Gastrocnemius medialis (tissue), 4 donors: Measurements from ENCODE around the gene SLC32A1. TPM values are rescaled to one million over a fixed set of nuclear protein-coding genes. Genes with fewer than 3 reads are reported as not detected.

Source experiments
- ATAC-seq, 2 donors: fragments of 150-250 bp; one replicate each; pipeline ENCODE4 v1.9.1; 2016
- DNase-seq, 2 donors: peaks; one replicate each; pipeline ENCODE4 v3.0.0-alpha.2; 2019
- H3K27ac ChIP-seq, 4 donors: fragments of 200-600 bp; sonication (generic); 1 replicate in 1 of 4; 2 replicates in 3 of 4; pipeline ENCODE4 v1.5.1; 2016 to 2018; ENCODE audit warnings: mild to moderate bottlenecking in 2 of 4, moderate library complexity in 1 of 4
- H3K27me3 ChIP-seq, 3 donors: fragments of 200-600 bp; sonication (generic) in 2 of 3; 1 replicate in 1 of 3; 2 replicates in 2 of 3; pipeline versions ENCODE4 v1.5.1 to v1.6.0; 2016 to 2019; ENCODE audit warnings: mild to moderate bottlenecking in 1 of 3, moderate library complexity in 1 of 3
- H3K36me3 ChIP-seq, 2 donors: fragments of 200-600 bp; sonication (generic) in 1 of 2; one replicate each; pipeline ENCODE4 v1.5.1; 2017 to 2018
- H3K4me1 ChIP-seq, 2 donors: fragments of 200-600 bp; sonication (generic) in 1 of 2; one replicate each; pipeline ENCODE4 v1.5.1; 2016 to 2017; ENCODE audit warnings: mild to moderate bottlenecking in 2 of 2
- H3K4me3 ChIP-seq, 4 donors: fragments of 200-600 bp; sonication (generic) in 3 of 4; 1 replicate in 1 of 4; 2 replicates in 3 of 4; pipeline ENCODE4 v1.5.1; 2016 to 2019; ENCODE audit warnings: mild to moderate bottlenecking in 2 of 4
- H3K9me3 ChIP-seq, 3 donors: fragments of 200-600 bp; sonication (generic) in 2 of 3; 1 replicate in 1 of 3; 2 replicates in 2 of 3; pipeline ENCODE4 v1.5.1; 2016 to 2019
- CTCF ChIP-seq, 5 experiments: fragments of 450-650 bp in 3 of 5; fragments of 200-600 bp in 2 of 5; sonication (generic) in 2 of 5; IDR thresholded peaks in 4 of 5; conservative IDR thresholded peaks in 1 of 5; 1 replicate in 4 of 5; 2 replicates in 1 of 5; pipeline ENCODE4 v1.5.1; 2016 to 2019; ENCODE audit warnings: antibody characterized with exemption in 5 of 5, mild to moderate bottlenecking in 3 of 5, moderate library complexity in 3 of 5
- POLR2A ChIP-seq, 2 donors: fragments of 450-650 bp; IDR thresholded peaks; one replicate each; pipeline ENCODE4 v1.6.1; 2017; ENCODE audit warnings: antibody characterized with exemption in 2 of 2, mild to moderate bottlenecking in 2 of 2, moderate library complexity in 2 of 2
- in situ Hi-C, 4 donors: fragments of 200-750 bp; cut with MboI; loops; one replicate each; pipeline versions ENCODE4 v1.15.0 to v1.8.0; 2017; ENCODE audit warnings: low sequenced_read_pairs in 4 of 4
- intact Hi-C: fragments of 100-400 bp; cut with DNase I; formaldehyde crosslinking; loops from one replicate; pipeline ENCODE4 v1.15.1; 2023; ENCODE audit warnings: low total_unique reads
- total RNA-seq, 4 donors: library from RNA; depleted of rRNA; stranded (reverse); fragments of >200 nt; gene quantifications; one replicate each; pipeline versions ENCODE4 v1.1.0 to v1.2.3, GENCODE V29; 2016

SLC32A1 gene
- total RNA-seq, 4 donors from 2014 or later = not detected

- in situ Hi-C loops (loop anchor here in 1 of 4 donors (10.0 kb wide), 1 partner anchor 107 kb away; no protein-coding TSS in a partner anchor), intact Hi-C loops (no loop called here)
- Histone ChIP-seq H3K27me3 (no peaks in the 10 kb centered on the region), H3K4me1 (peaks cover 4 to 11% of the 10 kb centered on the region in 2 donors), H3K36me3 (peaks cover 2 to 43% of the 10 kb centered on the region in 2 donors), H3K4me3 (no peak overlapping the region), H3K9me3 (no peaks in the 10 kb centered on the region), H3K27ac (no peak overlapping the region)
- no peak for TF ChIP-seq POLR2A (IDR thresholded peaks at IDR 0.05)
- no peak for TF ChIP-seq CTCF (IDR thresholded peaks at IDR 0.05 in 4 of 5, conservative IDR thresholded peaks at IDR 0.05 in 1 of 5)
- DNase-seq = no peak
- ATAC-seq = no peak
Measured at GRCh38 chr20:38752029-38752428, 27.7 kb downstream of the SLC32A1 start.

GRCh38 chr20:38754924-38755323, 30.6 kb downstream of the SLC32A1 start:
- TF ChIP-seq POLR2A (IDR thresholded peaks at IDR 0.05) (no peak), CTCF (IDR thresholded peaks at IDR 0.05 in 4 of 5, conservative IDR thresholded peaks at IDR 0.05 in 1 of 5) (no peak)
- no peak for DNase-seq
- no peak for ATAC-seq
- intact Hi-C loops (no loop called here), in situ Hi-C loops (loop anchor here in 1 of 4 donors (10.0 kb wide), 1 partner anchor 110 kb away; no protein-coding TSS in a partner anchor)
- no peak overlapping the region for H3K4me3 ChIP-seq
- no peaks in the 10 kb centered on the region for H3K27me3 ChIP-seq
- peaks cover 0 to 2% of the 10 kb centered on the region in 2 donors for H3K4me1 ChIP-seq
- H3K36me3 ChIP-seq = peaks cover 5 to 58% of the 10 kb centered on the region in 2 donors
- H3K27ac ChIP-seq = no peak overlapping the region
- H3K9me3 ChIP-seq = no peaks in the 10 kb centered on the region

GRCh38 chr20:38755324-38755910, 31.1 kb downstream of the SLC32A1 start:
- in situ Hi-C loops = loop anchor here in 1 of 4 donors (10.0 kb wide), 1 partner anchor 111 kb away; no protein-coding TSS in a partner anchor
- intact Hi-C loops = no loop called here
- TF ChIP-seq POLR2A (IDR thresholded peaks at IDR 0.05) (no peak), CTCF (IDR thresholded peaks at IDR 0.05 in 4 of 5, conservative IDR thresholded peaks at IDR 0.05 in 1 of 5) (no peak)
- DNase-seq (no peak), ATAC-seq (no peak)
- Histone ChIP-seq H3K36me3 (peaks cover 5 to 63% of the 10 kb centered on the region in 2 donors), H3K27me3 (no peaks in the 10 kb centered on the region), H3K9me3 (no peaks in the 10 kb centered on the region), H3K27ac (no peak overlapping the region), H3K4me3 (no peak overlapping the region), H3K4me1 (no peaks in the 10 kb centered on the region)

- Histone ChIP-seq H3K27me3 (no peaks in the 10 kb centered on the region), H3K27ac (peak overlapping the region in 3 of 4 donors; percentile 14 to 47 (median 25)), H3K4me3 (no peak overlapping the region), H3K4me1 (no peaks in the 10 kb centered on the region), H3K9me3 (no peaks in the 10 kb centered on the region), H3K36me3 (peaks cover 5 to 79% of the 10 kb centered on the region in 2 donors)
- ATAC-seq (no peak), DNase-seq (no peak)
- intact Hi-C loops = no loop called here
- in situ Hi-C loops = loop anchor here in 1 of 4 donors (10.0 kb wide), 1 partner anchor 112 kb away; no protein-coding TSS in a partner anchor
- no peak for TF ChIP-seq POLR2A (IDR thresholded peaks at IDR 0.05)
Measured at GRCh38 chr20:38757145-38757775, 33.0 kb downstream of the SLC32A1 start.

GRCh38 chr20:38759106-38759505, 34.8 kb downstream of the SLC32A1 start:
- TF ChIP-seq CTCF (IDR thresholded peaks at IDR 0.05 in 4 of 5, conservative IDR thresholded peaks at IDR 0.05 in 1 of 5) (no peak), POLR2A (IDR thresholded peaks at IDR 0.05) (no peak)
- no peak overlapping the region for H3K27ac ChIP-seq
- in situ Hi-C loops (loop anchor here in 1 of 4 donors (10.0 kb wide), 1 partner anchor 114 kb away; no protein-coding TSS in a partner anchor), intact Hi-C loops (no loop called here)
- no peaks in the 10 kb centered on the region for H3K27me3 ChIP-seq
- DNase-seq (no peak), ATAC-seq (no peak)
- H3K9me3 ChIP-seq = no peaks in the 10 kb centered on the region
- H3K4me1 ChIP-seq = no peaks in the 10 kb centered on the region
- peaks cover 5 to 79% of the 10 kb centered on the region in 2 donors for H3K36me3 ChIP-seq
- H3K4me3 ChIP-seq = no peak overlapping the region
